Fibroblast of lung (primary cell): ENCODE results near the gene PRXL2A.

Experiments
- CTCF ChIP-seq, 2 donors: IDR thresholded peaks in 1 of 2; conservative IDR thresholded peaks in 1 of 2; 1 replicate in 1 of 2; 2 replicates in 1 of 2; pipeline ENCODE4 v1.5.1; 2011 to 2012; ENCODE audit warnings: low read length in 2 of 2, control low read depth in 1 of 2, inconsistent platforms in 1 of 2, low read depth in 1 of 2, mild to moderate bottlenecking in 1 of 2
- EZH2 ChIP-seq: IDR thresholded peaks from 2 replicates; pipeline ENCODE4 v1.5.1; 2012; ENCODE audit warnings: low read length, control low read depth, mild to moderate bottlenecking; ENCODE audit errors: missing control alignments

- TF ChIP-seq CTCF (conservative IDR thresholded peaks at IDR 0.05 in 1 of 2, IDR thresholded peaks at IDR 0.05 in 1 of 2; ENCODE audit: low read depth in 1 of 2, low read length in 2 of 2) (no peak), EZH2 (no peak)
These were observed 43.7 kb downstream of the PRXL2A start for GRCh38 chr10:80452069-80452468.
